Endothelial cell of umbilical vein (primary cell): ENCODE data around the gene GSKIP. TPM values are rescaled to one million over a fixed set of nuclear protein-coding genes. Genes with fewer than 3 reads are reported as not detected.

Experiments
- BruUV-seq: library from RNA; stranded (reverse); fragments of 400-500 nt; replicated peaks from 2 replicates; lab custom pipeline; 2021; lab: Mats Ljungman, UMichigan
- CTCF ChIA-PET: fragments of 300-600, 350-600 bp; sonication (Branson Sonifier 250); formaldehyde crosslinking; loops from one replicate; lab custom pipeline; 2021; ENCODE audit warnings: antibody characterized with exemption, inconsistent platforms; lab: Charles Lee
- POLR2A ChIA-PET: fragments of 300-600, 350-600 bp; sonication (Branson Sonifier 250); formaldehyde crosslinking; loops from one replicate; lab custom pipeline; 2021; ENCODE audit warnings: antibody characterized with exemption, inconsistent platforms; lab: Charles Lee
- DNase-seq: peaks from one replicate; pipeline ENCODE4 v3.0.0-alpha.2; 2011; ENCODE audit warnings: low read depth, low spot score
- FAIRE-seq: peaks from 2 replicates; lab custom pipeline; 2011; peaks lifted over from hg19 to GRCh38; lab: Jason Lieb, UNC
- H2AFZ ChIP-seq: 2 replicates; pipeline ENCODE4 v1.6.0; 2012; ENCODE audit warnings: low read depth, low read length, control low read depth, inconsistent platforms
- H3K27ac ChIP-seq: 2 replicates; pipeline ENCODE4 v1.5.1; 2011; ENCODE audit warnings: low read depth, mild to moderate bottlenecking, control low read depth, low read length, moderate library complexity; ENCODE audit not compliant: insufficient read depth
- H3K27me3 ChIP-seq, 2 experiments: 2 replicates each; pipeline versions ENCODE4 v1.6.0 to v1.6.1; 2011; ENCODE audit warnings: low read length in 2 of 2, mixed read lengths in 1 of 2; ENCODE audit not compliant: control insufficient read depth in 2 of 2, insufficient read depth in 2 of 2
- H3K36me3 ChIP-seq, 2 experiments: 2 replicates in 1 of 2; 3 replicates in 1 of 2; pipeline ENCODE4 v1.5.1; 2011; ENCODE audit warnings: low read length in 2 of 2, mild to moderate bottlenecking in 1 of 2, moderate library complexity in 1 of 2; ENCODE audit not compliant: control insufficient read depth in 2 of 2, insufficient read depth in 2 of 2; ENCODE audit errors: extremely low read depth in 1 of 2
- H3K4me1 ChIP-seq: 3 replicates; pipeline ENCODE4 v1.5.1; 2011; ENCODE audit warnings: mild to moderate bottlenecking, low read length; ENCODE audit not compliant: control insufficient read depth, insufficient read depth; ENCODE audit errors: extremely low read depth
- H3K4me2 ChIP-seq: 2 replicates; pipeline ENCODE4 v1.6.1; 2011; ENCODE audit warnings: low read length, control low read depth, mixed read lengths; ENCODE audit not compliant: insufficient read depth
- H3K4me3 ChIP-seq, 3 experiments: fragments of 200-600 bp in 1 of 3; sonication (generic), shearing (Covaris generic) in 1 of 3; replicated peaks in 1 of 3; 2 replicates each; pipeline ENCODE4 v1.5.1; 2011 to 2016; ENCODE audit warnings: control low read depth in 3 of 3, low read length in 3 of 3, mild to moderate bottlenecking in 2 of 3, inconsistent platforms in 1 of 3, low read depth in 1 of 3, moderate library complexity in 1 of 3; ENCODE audit not compliant: insufficient read depth in 1 of 3
- H3K79me2 ChIP-seq: 2 replicates; pipeline ENCODE4 v1.6.0; 2012; ENCODE audit warnings: low read length, inconsistent platforms; ENCODE audit not compliant: control insufficient read depth, insufficient read depth
- H3K9ac ChIP-seq: replicated peaks from 2 replicates; pipeline ENCODE3; 2011; ENCODE audit warnings: low read length, control low read depth; ENCODE audit not compliant: insufficient read depth; ENCODE audit errors: extremely low read depth
- H3K9me1 ChIP-seq: replicated peaks from 3 replicates; pipeline ENCODE4 v1.6.0; 2011; ENCODE audit warnings: mild to moderate bottlenecking, low read length; ENCODE audit not compliant: control insufficient read depth, insufficient read depth; ENCODE audit errors: extremely low read depth
- H3K9me3 ChIP-seq: replicated peaks from 2 replicates; pipeline ENCODE4 v1.5.1; 2012; ENCODE audit warnings: low read length, inconsistent platforms; ENCODE audit not compliant: control insufficient read depth, insufficient read depth
- H4K20me1 ChIP-seq: replicated peaks from 2 replicates; pipeline ENCODE3; 2011; ENCODE audit warnings: mild to moderate bottlenecking, low read length; ENCODE audit not compliant: control insufficient read depth, insufficient read depth; ENCODE audit errors: extremely low read depth
- GATA2 ChIP-seq: IDR thresholded peaks from 2 replicates; pipeline ENCODE4 v1.7.0; 2011; ENCODE audit warnings: low read depth, mild to moderate bottlenecking, moderate library complexity, mixed read lengths, low read length; ENCODE audit not compliant: insufficient read length, insufficient read depth
- MYC ChIP-seq: IDR thresholded peaks from one replicate; pipeline ENCODE4 v1.6.1; 2011; ENCODE audit warnings: mild to moderate bottlenecking, low read depth, low read length
- POLR2A ChIP-seq: IDR thresholded peaks from 2 replicates; pipeline ENCODE4 v1.6.1; 2012; ENCODE audit warnings: low read depth, mild to moderate bottlenecking, control low read depth, low read length
- POLR2AphosphoS5 ChIP-seq: IDR thresholded peaks from 2 replicates; pipeline ENCODE4 v1.6.1; 2012; ENCODE audit warnings: low read depth, mild to moderate bottlenecking, control low read depth, low read length, moderate library complexity; ENCODE audit not compliant: insufficient read depth
- dilution Hi-C: fragments of 300-500 bp; cut with MboI; formaldehyde crosslinking; loops from one replicate; pipeline ENCODE4 v1.15.0; 2019; ENCODE audit warnings: low sequenced_read_pairs; ENCODE audit not compliant: extremely low pct_ligation_motif_present
- intact Hi-C: fragments of 100-400 bp; cut with micrococcal nuclease; formaldehyde crosslinking; loops from one replicate; pipeline ENCODE4 v1.10.0; 2022
- polyA plus RNA-seq, 4 experiments: library from polyadenylated mRNA; depleted of rRNA in 3 of 4; stranded (reverse) in 3 of 4; unstranded in 1 of 4; fragments of >200 nt; gene quantifications; 2 replicates each; pipeline versions ENCODE4 v1.2.1 to v1.2.3, GENCODE V29; 2011 to 2012; ENCODE audit warnings: missing spikeins in 1 of 4
- total RNA-seq: library from RNA; stranded (reverse); gene quantifications from 2 replicates; pipeline ENCODE4 v1.2.3, GENCODE V29; 2021

Gene GSKIP
- total and polyA plus RNA-seq, 2 donors (not counting 3 experiments of a cell fraction or from before 2014, with no cell fraction given), result 9.2 to 15.9 TPM

DNA sequence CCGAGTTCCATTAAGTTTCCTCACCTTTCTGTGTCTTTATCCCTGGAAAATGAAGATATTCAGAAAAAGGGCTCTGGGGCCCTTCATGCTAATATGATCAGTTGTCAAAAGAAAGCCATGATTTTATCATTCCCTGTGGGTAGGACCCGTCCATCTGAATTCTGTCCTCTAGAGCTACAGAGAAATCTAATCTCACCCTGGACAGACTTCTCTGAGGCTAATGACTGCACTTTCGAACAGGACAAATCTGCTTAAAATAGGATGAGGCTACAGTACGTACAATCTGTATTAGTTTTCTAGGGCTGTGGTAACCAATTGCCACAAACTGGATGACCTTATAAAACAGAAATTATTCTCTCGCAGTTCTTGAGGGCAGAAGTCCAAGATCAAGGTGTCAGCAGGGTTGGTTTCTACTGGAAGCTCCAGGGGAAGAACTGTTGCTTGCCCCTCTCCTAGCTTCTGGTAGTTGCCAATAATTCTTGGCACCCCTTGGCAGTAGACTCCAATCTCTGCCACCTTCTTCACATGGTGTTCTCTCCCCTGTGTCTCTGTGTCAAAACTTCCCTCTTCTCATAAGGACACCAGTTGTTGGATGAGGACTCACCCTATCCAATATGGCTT lies 29.9 kb downstream of the GSKIP start:
- Histone ChIP-seq H3K36me3 (no peaks in the 10 kb centered on the region), H3K9me1 (no peaks in the 10 kb centered on the region), H2AFZ (no peak overlapping the region), H3K9ac (no peak overlapping the region), H3K4me3 (no peak overlapping the region), H3K4me2 (peak overlapping the region; percentile 17), H4K20me1 (no peaks in the 10 kb centered on the region), H3K27me3 (no peaks in the 10 kb centered on the region), H3K79me2 (no peaks in the 10 kb centered on the region), H3K4me1 (peaks cover 7% of the 10 kb centered on the region), H3K27ac (no peak overlapping the region), H3K9me3 (no peaks in the 10 kb centered on the region)
- DNase-seq, result no peak
- CTCF ChIA-PET, result no interaction called here
- dilution Hi-C loops, result no loop called here
- POLR2A ChIA-PET, result interaction anchor here (0.7 kb wide), 1 partner anchor 10 kb away, joined by 3 read pairs; no protein-coding TSS in a partner anchor
- intact Hi-C loops, result no loop called here
- FAIRE-seq, result no peak
- TF ChIP-seq MYC (no peak), POLR2AphosphoS5 (no peak)
- no TSS peak for BruUV-seq

DNA sequence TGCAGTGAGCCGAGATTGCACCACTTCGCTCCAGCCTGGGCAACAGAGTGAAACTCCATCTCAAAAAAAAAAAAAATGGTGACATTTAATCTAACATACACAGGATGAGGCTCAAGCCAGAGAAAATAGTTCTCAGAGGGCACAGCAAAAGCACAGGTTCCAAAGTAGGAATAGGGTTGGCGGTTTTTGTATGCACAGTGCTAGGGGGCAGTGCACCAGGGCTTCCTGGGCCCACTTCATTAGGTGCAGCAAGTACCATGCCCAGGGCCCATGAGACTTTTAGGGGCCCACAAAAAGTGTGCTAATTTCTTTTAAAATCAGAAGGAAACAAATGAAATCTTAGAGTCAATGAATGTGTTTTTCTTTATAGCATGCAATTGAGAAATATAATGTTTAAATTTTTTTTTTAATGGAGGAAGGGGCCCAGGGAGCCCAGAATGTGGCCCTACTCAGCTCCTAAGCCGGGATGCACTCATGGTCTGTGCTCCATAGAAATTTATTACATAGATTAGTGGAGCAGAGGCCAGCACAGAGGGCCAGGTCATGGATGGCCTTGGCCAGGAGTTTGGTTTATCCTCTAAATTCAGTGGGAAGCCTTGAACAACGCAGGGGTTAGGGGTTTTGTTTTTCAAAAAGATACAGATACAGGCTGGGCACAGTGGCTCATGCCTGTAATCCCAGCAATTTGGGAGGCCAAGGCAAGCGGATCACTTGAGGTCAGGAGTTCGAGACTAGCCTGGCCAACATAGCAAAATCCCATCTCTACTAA lies 30.9 kb downstream of the GSKIP start:
- Histone ChIP-seq H3K36me3 (no peaks in the 10 kb centered on the region), H3K4me2 (no peak overlapping the region), H4K20me1 (no peaks in the 10 kb centered on the region), H3K79me2 (no peaks in the 10 kb centered on the region), H3K4me3 (no peak overlapping the region), H3K4me1 (peaks cover 7% of the 10 kb centered on the region), H2AFZ (no peak overlapping the region), H3K9ac (no peak overlapping the region), H3K27ac (no peak overlapping the region), H3K9me3 (no peaks in the 10 kb centered on the region), H3K9me1 (no peaks in the 10 kb centered on the region), H3K27me3 (peaks cover 0 to 2% of the 10 kb centered on the region in 2 experiments)
- ChIA-PET POLR2A (no interaction called here), CTCF (no interaction called here)
- FAIRE-seq (no peak), DNase-seq (no peak)
- no TSS peak for BruUV-seq
- intact Hi-C loops, result no loop called here
- dilution Hi-C loops, result no loop called here
- TF ChIP-seq GATA2 (no peak), POLR2A (no peak), MYC (no peak)
